Epithelial cell of esophagus (primary cell): Measurements from ENCODE around the gene NRG2.

Experiments
- DNase-seq: peaks from one replicate; pipeline ENCODE4 v3.0.0; 2010; ENCODE audit warnings: low read depth
- H3K4me3 ChIP-seq: 2 replicates; pipeline ENCODE4 v1.5.1; 2011; ENCODE audit warnings: mild to moderate bottlenecking, low read length, control low read depth
- CTCF ChIP-seq: IDR thresholded peaks from 2 replicates; pipeline ENCODE4 v1.5.1; 2011; ENCODE audit warnings: low read depth, mild to moderate bottlenecking, low read length, control low read depth, inconsistent platforms; ENCODE audit not compliant: insufficient read depth; ENCODE audit errors: missing control alignments

NRG2 gene

GRCh38 chr5:139850423-139851016 lies 192.6 kb downstream of the NRG2 start:
- DNase-seq: no peak
- no peak overlapping the region for H3K4me3 ChIP-seq
- TF ChIP-seq CTCF: no peak

GRCh38 chr5:139849942-139850341 lies 193.2 kb downstream of the NRG2 start:
- DNase-seq: peak; percentile 16
- H3K4me3 ChIP-seq: no peak overlapping the region
- TF ChIP-seq CTCF: no peak

GRCh38 chr5:139849501-139849900 lies 193.6 kb downstream of the NRG2 start:
- no peak for TF ChIP-seq CTCF
- DNase-seq: no peak
- no peak overlapping the region for H3K4me3 ChIP-seq

- no peak for DNase-seq
- TF ChIP-seq CTCF: no peak
- peak overlapping the region; percentile 15 for H3K4me3 ChIP-seq
Measured at GRCh38 chr5:139848508-139849100, 194.5 kb downstream of the NRG2 start.

GRCh38 chr5:139847790-139848507 lies 195.2 kb downstream of the NRG2 start:
- TF ChIP-seq CTCF: no peak
- peak overlapping the region; percentile 15 for H3K4me3 ChIP-seq
- DNase-seq: peak; percentile 43

- no peak for TF ChIP-seq CTCF
- no peak overlapping the region for H3K4me3 ChIP-seq
Measured at GRCh38 chr5:139847091-139847490, 196.0 kb downstream of the NRG2 start.

More at GRCh38 chr5:139847091-139847490, 196.0 kb downstream of the NRG2 start:
- DNase-seq: no peak
